Measurements from ENCODE around the gene PCGF3. TPM values are rescaled to one million over a fixed set of nuclear protein-coding genes. Genes with fewer than 3 reads are reported as not detected.

The PCGF3 gene
- total RNA-seq, 1 experiment from 2014 or later, result 31.5 TPM

DNA sequence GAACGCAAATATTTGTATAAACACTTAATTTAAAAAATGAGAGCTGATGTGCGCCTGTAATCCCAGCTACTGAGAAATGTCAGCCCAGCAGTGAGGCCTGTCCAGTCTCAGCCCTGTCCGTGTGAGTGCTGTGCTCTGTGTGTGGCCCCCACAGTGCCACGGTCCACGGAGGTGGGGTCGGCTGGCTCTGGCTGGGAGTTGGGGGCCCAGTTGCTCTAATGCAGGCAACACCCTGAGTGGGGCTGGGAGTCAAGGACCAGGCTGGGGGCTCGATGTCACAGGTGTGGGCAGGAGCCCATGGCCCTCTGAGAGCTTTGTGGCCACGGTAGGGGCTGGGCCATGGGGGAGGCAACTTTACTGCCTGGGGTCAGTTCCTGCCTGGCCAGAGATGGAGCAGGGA is 12.8 kb downstream of the PCGF3 start:
- ChIA-PET POLR2A (ENCODE audit: unreplicated experiment) (no interaction called here), CTCF (no interaction called here)
- H3K4me1 ChIP-seq (ENCODE audit: insufficient read depth, low read length), result no peaks in the 10 kb centered on the region
- no peak overlapping the region for H2AFZ ChIP-seq (ENCODE audit: low read length)
- no peak for ATAC-seq
- no peak overlapping the region for H3K9ac ChIP-seq (ENCODE audit: low read length)
- TF ChIP-seq EZH2phosphoT487 (IDR thresholded peaks at IDR 0.05; ENCODE audit: borderline replicate concordance, low read length) (no peak), EZH2 (IDR thresholded peaks at IDR 0.05; ENCODE audit: low read length, unreplicated experiment) (no peak)
- TF ChIP-seq, protein P1, sequence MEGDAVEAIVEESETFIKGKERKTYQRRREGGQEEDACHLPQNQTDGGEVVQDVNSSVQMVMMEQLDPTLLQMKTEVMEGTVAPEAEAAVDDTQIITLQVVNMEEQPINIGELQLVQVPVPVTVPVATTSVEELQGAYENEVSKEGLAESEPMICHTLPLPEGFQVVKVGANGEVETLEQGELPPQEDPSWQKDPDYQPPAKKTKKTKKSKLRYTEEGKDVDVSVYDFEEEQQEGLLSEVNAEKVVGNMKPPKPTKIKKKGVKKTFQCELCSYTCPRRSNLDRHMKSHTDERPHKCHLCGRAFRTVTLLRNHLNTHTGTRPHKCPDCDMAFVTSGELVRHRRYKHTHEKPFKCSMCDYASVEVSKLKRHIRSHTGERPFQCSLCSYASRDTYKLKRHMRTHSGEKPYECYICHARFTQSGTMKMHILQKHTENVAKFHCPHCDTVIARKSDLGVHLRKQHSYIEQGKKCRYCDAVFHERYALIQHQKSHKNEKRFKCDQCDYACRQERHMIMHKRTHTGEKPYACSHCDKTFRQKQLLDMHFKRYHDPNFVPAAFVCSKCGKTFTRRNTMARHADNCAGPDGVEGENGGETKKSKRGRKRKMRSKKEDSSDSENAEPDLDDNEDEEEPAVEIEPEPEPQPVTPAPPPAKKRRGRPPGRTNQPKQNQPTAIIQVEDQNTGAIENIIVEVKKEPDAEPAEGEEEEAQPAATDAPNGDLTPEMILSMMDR (conservative IDR thresholded peaks at IDR 0.05; ENCODE audit: low read depth, low read length), result no peak
- H3K36me3 ChIP-seq (ENCODE audit: low read depth, low read length), result no peaks in the 10 kb centered on the region
- H3K4me2 ChIP-seq (ENCODE audit: low read length), result no peak overlapping the region
- H3K27ac ChIP-seq (ENCODE audit: low read length), result no peak overlapping the region
- H3K79me2 ChIP-seq (ENCODE audit: low read length), result peaks cover 60% of the 10 kb centered on the region
- no TSS peak for BruUV-seq (replicated peaks)
- DNase-seq, result no peak
- H4K20me1 ChIP-seq (ENCODE audit: low read length), result no peaks in the 10 kb centered on the region
- intact Hi-C loops (cut with micrococcal nuclease), result no loop called here
- no peaks in the 10 kb centered on the region for H3K27me3 ChIP-seq (ENCODE audit: low read length)
- no peaks in the 10 kb centered on the region for H3K9me3 ChIP-seq (ENCODE audit: low read length)
- no peaks in the 10 kb centered on the region for H3K9me2 ChIP-seq (replicated peaks; ENCODE audit: low read length)
- no peaks in the 10 kb centered on the region for H3F3A ChIP-seq (ENCODE audit: low read length, unreplicated experiment)
- H3K4me3 ChIP-seq (ENCODE audit: low read length), result no peak overlapping the region

DNA sequence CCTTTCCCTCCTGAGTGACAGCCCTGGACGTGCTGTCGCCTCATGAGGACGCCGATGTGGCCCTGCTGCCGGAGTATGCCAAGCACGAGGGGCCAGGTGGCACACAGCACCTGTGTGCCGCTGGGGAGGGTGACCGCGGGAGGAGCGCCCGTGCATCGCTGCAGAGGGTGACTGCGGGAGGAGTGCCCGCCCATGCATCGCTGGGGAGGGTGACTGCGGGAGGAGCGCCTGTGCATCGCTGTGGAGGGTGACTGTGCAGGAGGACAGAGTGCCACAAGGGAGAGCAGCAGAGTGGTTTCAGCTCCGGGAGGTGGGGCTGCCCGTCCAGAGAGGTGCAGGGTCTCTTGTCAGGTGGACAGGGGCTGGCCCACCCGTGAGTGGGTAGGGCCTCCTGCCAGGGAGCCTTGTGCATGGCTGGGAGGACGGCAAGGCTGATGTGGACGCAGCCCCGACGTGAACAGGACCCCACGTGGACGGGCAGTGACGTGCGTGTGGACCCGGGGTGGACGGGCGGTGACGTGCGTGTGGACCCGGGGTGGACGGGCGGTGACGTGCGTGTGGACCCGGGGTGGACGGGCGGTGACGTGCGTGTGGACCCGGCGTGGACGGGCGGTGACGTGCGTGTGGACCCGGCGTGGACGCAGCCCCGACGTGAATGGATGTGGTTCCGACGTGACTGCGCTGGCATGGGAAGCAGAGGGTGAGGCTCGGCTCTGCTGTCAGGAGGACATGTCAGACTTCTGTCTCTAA is 14.7 kb downstream of the PCGF3 start:
- no peak overlapping the region for H3K27ac ChIP-seq (ENCODE audit: low read length)
- CTCF ChIA-PET, result no interaction called here

More for the DNA sequence above, 14.7 kb downstream of the PCGF3 start:
- Histone ChIP-seq H3K4me1 (ENCODE audit: insufficient read depth, low read length) (no peaks in the 10 kb centered on the region), H3F3A (ENCODE audit: low read length, unreplicated experiment) (no peaks in the 10 kb centered on the region), H3K4me3 (ENCODE audit: low read length) (no peak overlapping the region), H3K4me2 (ENCODE audit: low read length) (no peak overlapping the region), H4K20me1 (ENCODE audit: low read length) (no peaks in the 10 kb centered on the region), H3K36me3 (ENCODE audit: low read depth, low read length) (no peaks in the 10 kb centered on the region), H2AFZ (ENCODE audit: low read length) (no peak overlapping the region), H3K79me2 (ENCODE audit: low read length) (peaks cover 42% of the 10 kb centered on the region), H3K9me3 (ENCODE audit: low read length) (no peaks in the 10 kb centered on the region), H3K9me2 (replicated peaks; ENCODE audit: low read length) (no peaks in the 10 kb centered on the region), H3K9ac (ENCODE audit: low read length) (no peak overlapping the region), H3K27me3 (ENCODE audit: low read length) (no peaks in the 10 kb centered on the region)
- no peak for ATAC-seq
- POLR2A ChIA-PET (ENCODE audit: unreplicated experiment), result no interaction called here
- no peak for DNase-seq
- TF ChIP-seq EZH2 (IDR thresholded peaks at IDR 0.05; ENCODE audit: low read length, unreplicated experiment), result no peak
- no peak for TF ChIP-seq EZH2phosphoT487 (IDR thresholded peaks at IDR 0.05; ENCODE audit: borderline replicate concordance, low read length)
- TF ChIP-seq, protein P1 (conservative IDR thresholded peaks at IDR 0.05; ENCODE audit: low read depth, low read length), result no peak
- no TSS peak for BruUV-seq (replicated peaks)
- intact Hi-C loops (cut with micrococcal nuclease), result no loop called here
